ENCODE measurements around the gene DYRK2.

- TF ChIP-seq MYC (IDR thresholded peaks at IDR 0.05; ENCODE audit: low read depth, low read length) = no peak
- TF ChIP-seq CTCF (IDR thresholded peaks at IDR 0.05; ENCODE audit: low read depth, low read length) = no peak
Observed at GRCh38 chr12:67613040-67613439, 35.5 kb upstream of the DYRK2 start.
